H9 (cell line): ENCODE results near the gene RIMBP2. TPM values are rescaled to one million over a fixed set of nuclear protein-coding genes. Genes with fewer than 3 reads are reported as not detected.
A peak's percentile ranks its signal among the peaks of the same experiment; 100 is the strongest.

Experiments used
- DNase-seq: peaks from one replicate; pipeline ENCODE4 v3.0.0-alpha.2; 2017
- H2AFZ ChIP-seq: one replicate; pipeline ENCODE4 v1.6.1; 2013; ENCODE audit warnings: mild to moderate bottlenecking, low read length, control low read depth, moderate library complexity
- H2AK5ac ChIP-seq: 2 replicates; pipeline ENCODE4 v1.6.1; 2013; ENCODE audit warnings: low read length, control low read depth, mixed read lengths; ENCODE audit not compliant: insufficient read length
- H2BK120ac ChIP-seq: one replicate; pipeline ENCODE4 v1.6.1; 2013; ENCODE audit warnings: low read depth, mild to moderate bottlenecking, low read length, control low read depth, inconsistent platforms; ENCODE audit not compliant: poor library complexity, severe bottlenecking
- H2BK12ac ChIP-seq: 2 replicates; pipeline ENCODE4 v1.6.1; 2013; ENCODE audit warnings: low read length, control low read depth, mixed read lengths, low read depth; ENCODE audit not compliant: insufficient read length
- H2BK15ac ChIP-seq: 2 replicates; pipeline ENCODE4 v1.6.1; 2013; ENCODE audit warnings: low read depth, low read length, control low read depth
- H2BK20ac ChIP-seq: one replicate; pipeline ENCODE4 v1.6.1; 2013; ENCODE audit warnings: low read depth, mild to moderate bottlenecking, low read length, control low read depth, inconsistent platforms; ENCODE audit not compliant: poor library complexity, severe bottlenecking
- H2BK5ac ChIP-seq: 2 replicates; pipeline ENCODE4 v1.6.1; 2013; ENCODE audit warnings: low read length, control low read depth, mixed read lengths; ENCODE audit not compliant: insufficient read length
- H3K14ac ChIP-seq: 2 replicates; pipeline ENCODE4 v1.6.1; 2013; ENCODE audit warnings: low read length, control low read depth; ENCODE audit not compliant: insufficient read depth
- H3K18ac ChIP-seq: 2 replicates; pipeline ENCODE4 v1.6.1; 2013; ENCODE audit warnings: low read depth, mild to moderate bottlenecking, mixed read lengths, low read length, control low read depth; ENCODE audit not compliant: insufficient read length
- H3K23ac ChIP-seq: 2 replicates; pipeline ENCODE4 v1.6.1; 2013; ENCODE audit warnings: low read length, control low read depth, mixed read lengths, low read depth; ENCODE audit not compliant: insufficient read length
- H3K23me2 ChIP-seq: 2 replicates; pipeline ENCODE4 v1.6.1; 2013; ENCODE audit warnings: low read depth, mild to moderate bottlenecking, mixed read lengths, low read length, control low read depth; ENCODE audit not compliant: insufficient read length, poor library complexity, severe bottlenecking
- H3K27ac ChIP-seq: 2 replicates; pipeline ENCODE4 v1.5.1; 2013; ENCODE audit warnings: low read length, control low read depth, mixed read lengths, low read depth; ENCODE audit not compliant: insufficient read length
- H3K27me3 ChIP-seq: 2 replicates; pipeline ENCODE4 v1.6.1; 2013; ENCODE audit warnings: low read length, control low read depth, inconsistent platforms; ENCODE audit not compliant: insufficient read depth
- H3K4ac ChIP-seq: 2 replicates; pipeline ENCODE4 v1.6.1; 2013; ENCODE audit warnings: low read depth, mild to moderate bottlenecking, control low read depth, inconsistent platforms, low read length, moderate library complexity
- H3K4me1 ChIP-seq: 2 replicates; pipeline ENCODE4 v1.6.1; 2013; ENCODE audit warnings: low read length, control low read depth, inconsistent platforms; ENCODE audit not compliant: insufficient read depth
- H3K4me2 ChIP-seq: 2 replicates; pipeline ENCODE4 v1.6.1; 2013; ENCODE audit warnings: low read length, control low read depth, mixed read lengths; ENCODE audit not compliant: insufficient read length, insufficient read depth
- H3K56ac ChIP-seq: 2 replicates; pipeline ENCODE4 v1.6.1; 2013; ENCODE audit warnings: low read depth, mild to moderate bottlenecking, mixed read lengths, low read length, control low read depth; ENCODE audit not compliant: insufficient read length
- H3K79me1 ChIP-seq: 2 replicates; pipeline ENCODE4 v1.6.1; 2013; ENCODE audit warnings: low read depth, mild to moderate bottlenecking, moderate library complexity, low read length, control low read depth, inconsistent platforms; ENCODE audit not compliant: insufficient read depth, poor library complexity, severe bottlenecking
- H3K79me2 ChIP-seq: 2 replicates; pipeline ENCODE4 v1.6.1; 2013; ENCODE audit warnings: low read length, control low read depth, inconsistent platforms; ENCODE audit not compliant: insufficient read depth
- H3K9ac ChIP-seq: 2 replicates; pipeline ENCODE4 v1.6.1; 2013; ENCODE audit warnings: low read length, control low read depth, mixed read lengths; ENCODE audit not compliant: insufficient read length; ENCODE audit errors: extremely low read depth
- H3K9me3 ChIP-seq: one replicate; pipeline ENCODE4 v1.6.1; 2013; ENCODE audit warnings: low read depth, low read length, inconsistent platforms; ENCODE audit not compliant: control insufficient read depth
- H3T11ph ChIP-seq: one replicate; pipeline ENCODE4 v1.6.1; 2013; ENCODE audit warnings: mild to moderate bottlenecking, low read length, control low read depth, inconsistent platforms
- H4K20me1 ChIP-seq: one replicate; pipeline ENCODE4 v1.6.1; 2013; ENCODE audit not compliant: control insufficient read depth, insufficient read length, insufficient read depth
- H4K5ac ChIP-seq: 2 replicates; pipeline ENCODE4 v1.6.1; 2013; ENCODE audit warnings: low read depth, mild to moderate bottlenecking, mixed read lengths, low read length, control low read depth; ENCODE audit not compliant: insufficient read length
- H4K8ac ChIP-seq: replicated peaks from 2 replicates; pipeline ENCODE4 v1.6.1; 2013; ENCODE audit warnings: low read length, control low read depth, mixed read lengths, low read depth; ENCODE audit not compliant: insufficient read length
- H4K91ac ChIP-seq: 2 replicates; pipeline ENCODE4 v1.6.1; 2013; ENCODE audit warnings: low read depth, mild to moderate bottlenecking, moderate library complexity, mixed read lengths, low read length, control low read depth; ENCODE audit not compliant: insufficient read length
- H3K27ac Mint-ChIP-seq, 3 experiments: 2 replicates in 2 of 3; 3 replicates in 1 of 3; pipeline ENCODE4 v1.8.0; 2020 to 2021; ENCODE audit warnings: mixed read lengths in 3 of 3, mild to moderate bottlenecking in 1 of 3, moderate library complexity in 1 of 3
- H3K27me3 Mint-ChIP-seq: 2 replicates; pipeline ENCODE4 v1.8.0; 2021; ENCODE audit warnings: low read depth, mild to moderate bottlenecking, moderate library complexity, mixed read lengths
- H3K36me3 Mint-ChIP-seq, 3 experiments: 2 replicates in 2 of 3; 3 replicates in 1 of 3; pipeline ENCODE4 v1.8.0; 2020 to 2021; ENCODE audit warnings: low read depth in 3 of 3, mixed read lengths in 3 of 3; ENCODE audit not compliant: insufficient read depth in 1 of 3
- H3K4me1 Mint-ChIP-seq, 2 experiments: 2 replicates each; pipeline ENCODE4 v1.8.0; 2020; ENCODE audit warnings: mixed read lengths in 2 of 2
- H3K4me3 Mint-ChIP-seq, 2 experiments: 2 replicates in 1 of 2; 3 replicates in 1 of 2; pipeline ENCODE4 v1.8.0; 2020 to 2021; ENCODE audit warnings: mild to moderate bottlenecking in 2 of 2, mixed read lengths in 2 of 2, moderate library complexity in 1 of 2
- H3K9me3 Mint-ChIP-seq, 2 experiments: 2 replicates in 1 of 2; 3 replicates in 1 of 2; pipeline ENCODE4 v1.8.0; 2020; ENCODE audit warnings: mild to moderate bottlenecking in 2 of 2, mixed read lengths in 2 of 2, moderate library complexity in 1 of 2
- WGBS: extraction: QIAGEN DNeasy Blood & Tissue Kit; methylation state at CpG from one replicate; pipeline ENCODE4 v1.1.7; 2013; ENCODE audit warnings: missing lambda C conversion rate, low lambda C conversion rate, mixed read lengths; ENCODE audit not compliant: insufficient read length; ENCODE audit errors: extremely low coverage; 5-methylcytosine and 5-hydroxymethylcytosine counted together
- total RNA-seq: library from RNA; stranded (reverse); gene quantifications from 2 replicates; pipeline ENCODE4 v1.2.1, GENCODE V29; 2021
- TF ChIP-seq, protein P1 (sequence below): fragments of 200-600 bp; sonication (generic); conservative IDR thresholded peaks from 3 replicates; pipeline ENCODE4 v1.8.0; 2021; ENCODE audit warnings: antibody characterized with exemption, mild to moderate bottlenecking

The RIMBP2 gene
- total RNA-seq, 1 experiment from 2014 or later: 0.70 TPM

DNA sequence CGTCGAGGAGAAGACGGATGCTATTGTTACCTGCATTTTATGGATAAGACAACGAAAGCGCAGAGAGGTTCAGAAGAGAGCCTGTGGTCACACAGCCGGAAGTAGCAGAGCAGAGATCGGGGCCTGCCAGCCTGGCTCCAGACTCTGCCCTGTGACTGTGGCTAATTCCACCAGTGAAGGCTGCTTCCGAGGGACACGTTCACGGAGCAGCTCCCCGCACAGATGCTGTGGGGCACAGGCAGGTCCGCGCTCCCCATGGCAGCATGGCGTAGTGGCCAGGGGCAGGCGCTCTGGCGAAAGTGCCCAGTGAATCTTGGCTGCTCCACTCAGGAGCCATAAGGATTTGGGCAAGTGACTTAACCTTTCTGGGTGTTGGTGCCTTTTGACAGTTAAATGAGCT is 9.8 kb downstream of the RIMBP2 start:
- Histone ChIP-seq H2BK5ac (no peak overlapping the region), H2BK12ac (no peak overlapping the region), H2AK5ac (no peak overlapping the region), H3K4me1 (no peaks in the 10 kb centered on the region), H3K56ac (no peak overlapping the region), H3K23ac (no peak overlapping the region), H3K27ac (no peak overlapping the region), H3K27me3 (no peaks in the 10 kb centered on the region), H2BK15ac (no peak overlapping the region), H3K23me2 (no peaks in the 10 kb centered on the region), H2BK20ac (no peak overlapping the region), H3K4ac (no peak overlapping the region), H3K18ac (no peak overlapping the region), H4K5ac (no peak overlapping the region), H2BK120ac (no peak overlapping the region), H3T11ph (no peak overlapping the region), H4K91ac (no peak overlapping the region), H3K79me1 (no peaks in the 10 kb centered on the region), H4K8ac (no peak overlapping the region), H3K9me3 (no peaks in the 10 kb centered on the region), H2AFZ (no peak overlapping the region), H3K4me2 (no peak overlapping the region), H3K14ac (no peak overlapping the region; the same call in 1 of the 2 replicates), H3K79me2 (no peaks in the 10 kb centered on the region), H4K20me1 (no peaks in the 10 kb centered on the region), H3K9ac (no peak overlapping the region)
- H3K9me3 Mint-ChIP-seq: peaks cover 0 to 1% of the 10 kb centered on the region in 2 experiments; a peak in 1 of 5 replicates
- DNase-seq: peak; percentile 26
- H3K4me1 Mint-ChIP-seq: peaks cover 7 to 22% of the 10 kb centered on the region in 2 experiments
- no peak overlapping the region for H3K4me3 Mint-ChIP-seq
- no peak overlapping the region for H3K27ac Mint-ChIP-seq
- no CpG with 5 or more reads among the region's 16 CpGs for WGBS
- peaks cover 41% of the 10 kb centered on the region for H3K27me3 Mint-ChIP-seq
- H3K36me3 Mint-ChIP-seq: no peaks in the 10 kb centered on the region
- TF ChIP-seq, protein P1, sequence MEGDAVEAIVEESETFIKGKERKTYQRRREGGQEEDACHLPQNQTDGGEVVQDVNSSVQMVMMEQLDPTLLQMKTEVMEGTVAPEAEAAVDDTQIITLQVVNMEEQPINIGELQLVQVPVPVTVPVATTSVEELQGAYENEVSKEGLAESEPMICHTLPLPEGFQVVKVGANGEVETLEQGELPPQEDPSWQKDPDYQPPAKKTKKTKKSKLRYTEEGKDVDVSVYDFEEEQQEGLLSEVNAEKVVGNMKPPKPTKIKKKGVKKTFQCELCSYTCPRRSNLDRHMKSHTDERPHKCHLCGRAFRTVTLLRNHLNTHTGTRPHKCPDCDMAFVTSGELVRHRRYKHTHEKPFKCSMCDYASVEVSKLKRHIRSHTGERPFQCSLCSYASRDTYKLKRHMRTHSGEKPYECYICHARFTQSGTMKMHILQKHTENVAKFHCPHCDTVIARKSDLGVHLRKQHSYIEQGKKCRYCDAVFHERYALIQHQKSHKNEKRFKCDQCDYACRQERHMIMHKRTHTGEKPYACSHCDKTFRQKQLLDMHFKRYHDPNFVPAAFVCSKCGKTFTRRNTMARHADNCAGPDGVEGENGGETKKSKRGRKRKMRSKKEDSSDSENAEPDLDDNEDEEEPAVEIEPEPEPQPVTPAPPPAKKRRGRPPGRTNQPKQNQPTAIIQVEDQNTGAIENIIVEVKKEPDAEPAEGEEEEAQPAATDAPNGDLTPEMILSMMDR: no peak
